HL-60 (cell line): Measurements from ENCODE around the gene SLC6A8.

Experiments
- DNase-seq, 2 experiments: peaks; one replicate each; pipeline ENCODE4 v3.0.0-alpha.2; 2010 to 2020; ENCODE audit warnings: low read depth in 1 of 2, low spot score in 1 of 2
- H3K27ac ChIP-seq: fragments of 250-450 bp; sonication (Bioruptor Pico); replicated peaks from 2 replicates; pipeline ENCODE4 v1.5.1; 2020; ENCODE audit warnings: mild to moderate bottlenecking, moderate library complexity
- H3K27me3 ChIP-seq: fragments of 250-450 bp; sonication (Bioruptor Pico); 2 replicates; pipeline ENCODE4 v1.5.1; 2021; ENCODE audit warnings: mild to moderate bottlenecking, moderate library complexity; ENCODE audit not compliant: insufficient read depth, poor library complexity, severe bottlenecking
- H3K4me3 ChIP-seq: replicated peaks from 2 replicates; pipeline ENCODE4 v1.5.1; 2011; ENCODE audit warnings: mild to moderate bottlenecking, control low read depth, low read length; ENCODE audit not compliant: insufficient read depth
- GABPA ChIP-seq: IDR thresholded peaks from 2 replicates; pipeline ENCODE4 v1.6.1; 2012; ENCODE audit warnings: low read depth
- POLR2AphosphoS5 ChIP-seq: IDR thresholded peaks from 2 replicates; pipeline ENCODE4 v1.6.1; 2012; ENCODE audit warnings: low read depth
- SPI1 ChIP-seq: IDR thresholded peaks from 2 replicates; pipeline ENCODE4 v1.6.1; 2012; ENCODE audit warnings: low read depth, mild to moderate bottlenecking, borderline replicate concordance
- TF ChIP-seq, protein P1 (sequence below): IDR thresholded peaks from 2 replicates; pipeline ENCODE4 v1.6.1; 2012; ENCODE audit warnings: low read depth; ENCODE audit not compliant: insufficient replicate concordance
- TF ChIP-seq, protein P2 (sequence below): IDR thresholded peaks from one replicate; pipeline ENCODE4 v1.5.1; 2011; ENCODE audit warnings: low read length, control low read depth, inconsistent platforms; ENCODE audit not compliant: insufficient read depth

SLC6A8 gene

DNA sequence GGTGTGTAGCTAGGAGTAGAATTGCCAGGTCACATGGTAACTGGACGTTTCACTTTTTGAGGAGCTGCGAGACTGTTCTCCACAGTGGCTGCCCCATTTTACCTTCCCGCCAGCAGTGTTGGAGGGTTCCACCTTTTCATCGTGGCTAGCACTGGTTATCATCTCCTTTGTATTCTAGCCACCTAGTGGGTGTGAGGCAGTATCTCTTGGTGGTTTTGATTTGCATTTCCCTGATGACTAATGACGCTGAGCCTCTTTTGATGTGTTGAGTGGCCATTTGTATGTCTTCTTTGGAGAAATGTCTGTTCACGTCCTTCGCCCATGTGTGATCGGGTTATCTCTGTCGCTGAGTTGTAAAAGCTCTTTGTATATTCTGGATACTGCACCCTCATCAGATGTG lies 47.5 kb downstream of the SLC6A8 start:
- no peak for DNase-seq
- TF ChIP-seq POLR2AphosphoS5 (no peak), SPI1 (no peak), GABPA (no peak)
- TF ChIP-seq, protein P1, sequence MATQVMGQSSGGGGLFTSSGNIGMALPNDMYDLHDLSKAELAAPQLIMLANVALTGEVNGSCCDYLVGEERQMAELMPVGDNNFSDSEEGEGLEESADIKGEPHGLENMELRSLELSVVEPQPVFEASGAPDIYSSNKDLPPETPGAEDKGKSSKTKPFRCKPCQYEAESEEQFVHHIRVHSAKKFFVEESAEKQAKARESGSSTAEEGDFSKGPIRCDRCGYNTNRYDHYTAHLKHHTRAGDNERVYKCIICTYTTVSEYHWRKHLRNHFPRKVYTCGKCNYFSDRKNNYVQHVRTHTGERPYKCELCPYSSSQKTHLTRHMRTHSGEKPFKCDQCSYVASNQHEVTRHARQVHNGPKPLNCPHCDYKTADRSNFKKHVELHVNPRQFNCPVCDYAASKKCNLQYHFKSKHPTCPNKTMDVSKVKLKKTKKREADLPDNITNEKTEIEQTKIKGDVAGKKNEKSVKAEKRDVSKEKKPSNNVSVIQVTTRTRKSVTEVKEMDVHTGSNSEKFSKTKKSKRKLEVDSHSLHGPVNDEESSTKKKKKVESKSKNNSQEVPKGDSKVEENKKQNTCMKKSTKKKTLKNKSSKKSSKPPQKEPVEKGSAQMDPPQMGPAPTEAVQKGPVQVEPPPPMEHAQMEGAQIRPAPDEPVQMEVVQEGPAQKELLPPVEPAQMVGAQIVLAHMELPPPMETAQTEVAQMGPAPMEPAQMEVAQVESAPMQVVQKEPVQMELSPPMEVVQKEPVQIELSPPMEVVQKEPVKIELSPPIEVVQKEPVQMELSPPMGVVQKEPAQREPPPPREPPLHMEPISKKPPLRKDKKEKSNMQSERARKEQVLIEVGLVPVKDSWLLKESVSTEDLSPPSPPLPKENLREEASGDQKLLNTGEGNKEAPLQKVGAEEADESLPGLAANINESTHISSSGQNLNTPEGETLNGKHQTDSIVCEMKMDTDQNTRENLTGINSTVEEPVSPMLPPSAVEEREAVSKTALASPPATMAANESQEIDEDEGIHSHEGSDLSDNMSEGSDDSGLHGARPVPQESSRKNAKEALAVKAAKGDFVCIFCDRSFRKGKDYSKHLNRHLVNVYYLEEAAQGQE, result no peak
- TF ChIP-seq, protein P2, sequence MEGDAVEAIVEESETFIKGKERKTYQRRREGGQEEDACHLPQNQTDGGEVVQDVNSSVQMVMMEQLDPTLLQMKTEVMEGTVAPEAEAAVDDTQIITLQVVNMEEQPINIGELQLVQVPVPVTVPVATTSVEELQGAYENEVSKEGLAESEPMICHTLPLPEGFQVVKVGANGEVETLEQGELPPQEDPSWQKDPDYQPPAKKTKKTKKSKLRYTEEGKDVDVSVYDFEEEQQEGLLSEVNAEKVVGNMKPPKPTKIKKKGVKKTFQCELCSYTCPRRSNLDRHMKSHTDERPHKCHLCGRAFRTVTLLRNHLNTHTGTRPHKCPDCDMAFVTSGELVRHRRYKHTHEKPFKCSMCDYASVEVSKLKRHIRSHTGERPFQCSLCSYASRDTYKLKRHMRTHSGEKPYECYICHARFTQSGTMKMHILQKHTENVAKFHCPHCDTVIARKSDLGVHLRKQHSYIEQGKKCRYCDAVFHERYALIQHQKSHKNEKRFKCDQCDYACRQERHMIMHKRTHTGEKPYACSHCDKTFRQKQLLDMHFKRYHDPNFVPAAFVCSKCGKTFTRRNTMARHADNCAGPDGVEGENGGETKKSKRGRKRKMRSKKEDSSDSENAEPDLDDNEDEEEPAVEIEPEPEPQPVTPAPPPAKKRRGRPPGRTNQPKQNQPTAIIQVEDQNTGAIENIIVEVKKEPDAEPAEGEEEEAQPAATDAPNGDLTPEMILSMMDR, result no peak

DNA sequence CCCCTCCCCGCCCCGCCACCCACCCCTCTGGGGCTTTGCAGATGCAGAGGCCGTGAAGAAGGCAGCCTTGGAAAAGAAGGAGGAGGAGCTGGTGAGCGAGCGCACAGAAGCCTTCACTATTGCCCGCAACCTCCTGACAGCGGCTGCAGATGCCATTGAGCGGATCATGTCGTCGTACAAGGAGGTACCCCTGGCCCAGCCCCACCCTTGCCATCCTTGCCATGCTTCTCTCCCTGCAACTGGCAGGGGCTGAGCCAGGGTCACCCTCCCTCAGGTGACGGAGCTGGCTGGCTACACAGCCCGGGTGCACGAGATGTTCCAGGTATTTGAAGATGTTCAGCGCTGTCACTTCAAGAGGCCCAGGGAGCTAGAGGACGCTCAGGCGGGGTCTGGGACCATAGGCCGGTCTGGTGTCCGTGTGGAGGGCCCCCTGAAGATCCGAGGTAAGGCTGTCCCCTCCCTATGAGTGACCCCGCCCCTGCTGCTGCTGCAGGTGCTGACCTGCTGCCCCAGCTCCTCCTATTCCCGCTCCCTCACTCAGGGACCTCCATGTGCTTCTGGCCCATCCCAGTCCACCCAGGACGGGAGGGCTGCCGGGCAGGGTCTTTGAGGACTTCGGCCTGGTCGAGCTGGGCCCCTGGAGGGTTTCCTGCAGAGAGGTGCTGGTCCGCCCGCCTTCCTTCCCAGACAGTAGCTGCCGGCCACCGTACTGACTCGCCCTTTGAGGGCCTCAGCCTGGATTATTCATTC lies 48.5 kb downstream of the SLC6A8 start:
- no peak overlapping the region for H3K27ac ChIP-seq
- H3K4me3 ChIP-seq, result no peak overlapping the region
- H3K27me3 ChIP-seq, result no peaks in the 10 kb centered on the region
- TF ChIP-seq GABPA (no peak), SPI1 (no peak), POLR2AphosphoS5 (no peak)
- TF ChIP-seq, protein P1, result no peak
- TF ChIP-seq, protein P2, result no peak
- DNase-seq, result no peak

More for the DNA sequence above, 47.5 kb downstream of the SLC6A8 start:
- Histone ChIP-seq H3K27ac (no peak overlapping the region), H3K27me3 (no peaks in the 10 kb centered on the region), H3K4me3 (no peak overlapping the region)

DNA sequence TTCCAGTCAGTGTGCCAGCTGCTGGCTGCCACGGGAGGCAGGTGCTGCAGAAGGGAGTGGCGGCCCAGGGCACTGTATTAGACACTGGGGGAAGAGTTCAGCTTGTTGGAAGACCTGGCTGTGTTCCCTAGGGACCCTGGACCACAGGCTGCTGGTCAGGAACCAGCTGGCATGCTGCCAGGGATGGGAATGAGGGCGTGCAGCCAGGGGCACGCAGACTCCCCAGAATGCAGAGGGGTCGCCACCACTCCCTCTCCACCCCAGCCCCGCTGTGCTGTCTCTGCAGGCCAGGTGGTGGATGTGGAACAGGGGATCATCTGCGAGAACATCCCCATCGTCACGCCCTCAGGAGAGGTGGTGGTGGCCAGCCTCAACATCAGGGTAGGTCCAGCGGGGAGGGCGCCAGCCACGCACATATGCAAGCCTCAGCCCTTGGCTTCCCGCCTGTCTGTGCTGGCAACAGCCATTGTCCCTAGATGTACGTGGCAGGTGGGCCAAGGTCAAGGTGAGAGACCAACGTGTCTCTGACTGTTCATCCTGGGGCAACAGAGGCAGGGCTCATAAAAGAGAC lies 49.2 kb downstream of the SLC6A8 start:
- no peak overlapping the region for H3K27ac ChIP-seq
- no peaks in the 10 kb centered on the region for H3K27me3 ChIP-seq
- no peak for TF ChIP-seq SPI1
- TF ChIP-seq, protein P1, result no peak
- TF ChIP-seq, protein P2, result no peak
- TF ChIP-seq POLR2AphosphoS5, result no peak
- no peak for TF ChIP-seq GABPA
- no peak overlapping the region for H3K4me3 ChIP-seq
- DNase-seq, result no peak
